ENCODE results near the gene GPC5.

The GPC5 gene

GRCh38 chr13:91464336-91464735 lies 65.9 kb downstream of the GPC5 start:
- no peak for DNase-seq

GRCh38 chr13:91467236-91467635 lies 68.8 kb downstream of the GPC5 start:
- no peak for DNase-seq

GRCh38 chr13:91468301-91468700 lies 69.9 kb downstream of the GPC5 start:
- no peak for DNase-seq

- DNase-seq = no peak
These were observed 71.7 kb downstream of the GPC5 start for GRCh38 chr13:91470084-91470621.

- no peak for DNase-seq
These were observed 72.3 kb downstream of the GPC5 start for GRCh38 chr13:91470681-91471080.

- DNase-seq = no peak
These were observed 84.0 kb downstream of the GPC5 start for GRCh38 chr13:91482427-91482826.

GRCh38 chr13:91491980-91492379 lies 93.6 kb downstream of the GPC5 start:
- DNase-seq = no peak

GRCh38 chr13:91493442-91493841 lies 95.0 kb downstream of the GPC5 start:
- DNase-seq = no peak

GRCh38 chr13:91498298-91498697 lies 99.9 kb downstream of the GPC5 start:
- no peak for DNase-seq

GRCh38 chr13:91504216-91504615 lies 105.8 kb downstream of the GPC5 start:
- no peak for DNase-seq

- no peak for DNase-seq
These were observed 108.3 kb downstream of the GPC5 start for GRCh38 chr13:91506759-91507158.

GRCh38 chr13:91510058-91510457 lies 111.6 kb downstream of the GPC5 start:
- DNase-seq = no peak

GRCh38 chr13:91513790-91514189 lies 115.4 kb downstream of the GPC5 start:
- no peak for DNase-seq

GRCh38 chr13:91516799-91517198 lies 118.4 kb downstream of the GPC5 start:
- no peak for DNase-seq

- no peak for DNase-seq
These were observed 122.5 kb downstream of the GPC5 start for GRCh38 chr13:91520952-91521351.

- DNase-seq = no peak
These were observed 124.7 kb downstream of the GPC5 start for GRCh38 chr13:91523116-91523515.

GRCh38 chr13:91526543-91527033 lies 128.2 kb downstream of the GPC5 start:
- no peak for DNase-seq

- no peak for DNase-seq
These were observed 131.5 kb downstream of the GPC5 start for GRCh38 chr13:91529739-91530482.

- DNase-seq = no peak
These were observed 133.2 kb downstream of the GPC5 start for GRCh38 chr13:91531646-91532045.

- no peak for DNase-seq
These were observed 134.9 kb downstream of the GPC5 start for GRCh38 chr13:91533354-91533753.

- DNase-seq = no peak
These were observed 136.6 kb downstream of the GPC5 start for GRCh38 chr13:91534996-91535395.

GRCh38 chr13:91537376-91537775 lies 139.0 kb downstream of the GPC5 start:
- no peak for DNase-seq

GRCh38 chr13:91539286-91540157 lies 141.1 kb downstream of the GPC5 start:
- DNase-seq = no peak
